ENCODE measurements around the gene PKD1L1.

PKD1L1 gene

DNA sequence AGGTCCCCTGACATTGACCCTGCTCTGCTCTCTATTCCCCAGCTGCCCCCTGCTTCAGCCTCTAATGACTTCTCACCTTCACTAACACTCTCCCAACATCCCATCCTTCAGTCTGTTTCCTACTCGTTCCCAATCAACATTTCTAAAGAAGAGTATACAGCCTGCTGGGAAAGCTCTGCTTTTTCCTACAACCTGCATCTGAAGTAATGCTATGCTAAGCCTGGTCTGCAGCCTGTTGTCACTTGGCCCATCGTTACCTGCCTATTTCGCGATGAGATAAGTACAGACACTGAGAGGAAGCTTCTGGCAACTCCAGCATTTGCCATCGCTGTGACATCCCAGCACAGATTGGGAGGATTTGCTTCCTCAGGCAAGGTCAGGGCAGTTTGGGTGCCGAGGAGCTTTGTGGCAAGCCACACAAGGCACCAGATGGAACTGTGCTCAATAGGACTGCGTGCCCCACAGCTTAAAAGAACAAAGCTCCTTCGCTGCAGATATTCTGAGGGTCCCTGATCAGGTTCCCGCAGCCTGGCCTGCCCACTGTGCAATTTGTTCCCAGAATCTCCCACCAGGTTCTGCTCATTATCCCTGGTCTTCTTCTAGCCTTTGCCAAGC, 51.4 kb downstream of the PKD1L1 start:
- no peak for DNase-seq

DNA sequence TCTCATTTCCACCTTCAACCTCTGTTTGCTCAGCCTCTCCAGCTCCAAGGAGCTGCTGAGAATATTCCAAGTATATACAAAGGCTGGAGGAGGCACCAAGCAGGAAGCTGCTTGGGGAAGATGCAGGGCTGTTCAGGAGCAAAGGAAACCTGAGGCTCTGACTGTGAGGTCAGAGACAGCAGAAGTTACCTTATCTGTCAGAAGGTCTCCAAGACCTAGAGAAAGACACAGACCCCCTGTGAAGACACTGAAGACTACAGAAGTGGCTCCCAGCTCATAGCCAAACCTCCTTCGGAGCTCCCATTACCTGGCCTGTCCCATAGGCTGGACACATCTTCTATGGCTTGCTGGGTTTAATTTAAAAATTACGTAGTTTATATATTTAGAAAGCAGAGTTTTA, 53.2 kb downstream of the PKD1L1 start:
- DNase-seq = no peak

DNA sequence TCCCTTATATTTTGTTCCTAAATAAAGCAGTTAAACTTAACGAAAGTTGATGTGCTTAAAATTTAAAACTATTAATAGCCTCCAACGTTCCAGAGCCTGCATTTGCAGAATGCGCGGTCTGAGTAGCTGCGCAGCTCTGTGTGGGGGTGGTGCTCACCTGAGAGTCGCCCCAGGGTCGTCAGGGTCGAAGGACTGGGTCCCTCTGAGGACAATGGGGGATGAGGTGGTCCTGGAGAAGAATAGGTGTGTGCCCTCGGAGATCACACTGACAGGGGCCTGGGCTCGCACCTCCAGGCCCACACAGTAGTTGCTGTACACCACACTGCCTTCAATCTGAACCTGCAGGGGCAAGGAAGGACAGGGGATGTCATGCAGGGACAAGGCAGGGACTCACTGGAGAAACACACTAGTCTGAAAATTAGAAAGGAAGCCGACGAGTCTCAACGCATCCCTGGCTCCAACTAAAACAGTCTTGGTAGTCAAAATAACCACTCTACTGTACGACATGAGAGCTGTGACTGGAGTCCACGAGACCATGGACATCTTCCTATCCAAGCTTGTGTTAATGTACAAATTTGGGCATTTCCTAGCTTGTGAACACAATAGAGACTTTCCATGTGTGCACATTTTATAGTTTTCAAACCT, 54.4 kb downstream of the PKD1L1 start:
- no peak for DNase-seq

DNA sequence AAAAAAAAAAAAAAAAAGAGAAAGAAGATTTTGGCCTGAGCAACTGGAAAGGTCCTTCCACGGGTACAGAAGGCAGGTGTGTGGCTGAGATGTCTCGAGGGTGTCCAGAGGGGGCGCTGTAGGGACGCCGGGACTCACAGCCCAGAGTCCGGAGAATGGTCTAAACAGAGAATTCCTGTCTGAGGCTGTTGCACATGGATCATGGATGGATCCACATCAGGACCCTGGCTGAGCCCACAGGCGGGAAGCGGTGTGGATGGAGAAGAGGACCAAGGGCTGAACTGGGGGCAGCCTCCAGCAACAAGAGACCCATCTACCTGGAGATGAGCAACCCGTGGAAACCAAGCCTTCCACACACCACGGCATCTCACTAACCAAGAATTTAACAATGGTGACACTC, 55.0 kb downstream of the PKD1L1 start:
- DNase-seq = no peak

DNA sequence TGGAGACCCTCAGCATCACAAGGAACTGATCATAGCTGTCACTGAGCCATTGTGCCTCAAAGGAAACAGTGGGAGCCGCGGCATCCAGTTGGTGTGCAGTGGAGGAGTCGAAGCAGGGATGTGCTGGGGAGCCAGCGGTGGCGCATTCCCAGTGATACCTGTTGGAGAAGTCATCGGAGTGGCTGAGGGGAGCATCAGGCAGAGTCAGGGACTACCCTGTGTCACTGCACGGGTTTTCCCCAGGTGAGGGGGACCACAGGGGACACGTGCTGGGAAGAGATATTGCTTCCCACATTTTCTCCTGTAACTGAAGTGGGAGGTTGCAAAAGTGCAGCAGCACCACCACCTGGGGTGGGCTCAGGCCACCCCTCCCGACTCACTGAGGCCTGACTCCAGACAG, 57.7 kb downstream of the PKD1L1 start:
- no peak for DNase-seq

DNA sequence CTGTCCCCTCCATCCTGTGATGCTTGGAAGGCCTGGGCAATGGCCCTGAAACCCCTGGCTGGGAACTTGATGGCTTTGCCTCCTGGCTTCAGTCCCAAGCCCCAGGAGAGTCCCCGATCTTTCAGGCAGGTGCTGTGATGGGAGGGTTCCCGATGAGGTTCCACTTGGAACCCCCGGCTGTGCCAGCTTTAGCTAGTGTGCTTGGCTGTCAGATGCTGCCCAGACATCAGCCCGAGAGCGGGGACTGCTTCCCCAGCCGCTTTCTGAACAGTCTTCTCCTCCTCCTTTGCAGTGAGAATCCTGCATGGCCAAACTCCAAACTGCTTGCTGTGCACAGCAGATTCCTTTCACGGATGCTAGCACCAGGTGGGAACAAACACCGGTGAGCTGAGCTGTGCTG, 58.1 kb downstream of the PKD1L1 start:
- DNase-seq = no peak

DNA sequence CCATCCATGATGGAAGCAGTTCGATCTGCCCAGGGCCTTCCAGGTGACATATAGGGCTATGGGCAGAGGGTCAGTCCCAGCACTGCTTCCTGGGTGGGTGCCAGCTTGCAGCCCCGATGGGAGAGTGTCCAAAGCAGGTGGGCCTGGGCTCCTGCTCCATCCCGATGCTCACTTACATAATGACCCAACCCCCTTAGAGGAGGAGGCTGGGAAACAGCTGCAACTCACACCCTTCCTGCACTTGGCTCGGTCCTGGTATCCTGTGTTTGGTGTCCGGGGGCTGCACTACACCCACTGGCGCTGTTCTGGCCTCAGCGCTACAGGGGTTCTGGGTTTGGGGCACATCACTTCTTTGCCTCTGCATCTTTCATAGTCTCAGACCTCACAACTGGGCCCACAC, 58.5 kb downstream of the PKD1L1 start:
- no peak for DNase-seq

DNA sequence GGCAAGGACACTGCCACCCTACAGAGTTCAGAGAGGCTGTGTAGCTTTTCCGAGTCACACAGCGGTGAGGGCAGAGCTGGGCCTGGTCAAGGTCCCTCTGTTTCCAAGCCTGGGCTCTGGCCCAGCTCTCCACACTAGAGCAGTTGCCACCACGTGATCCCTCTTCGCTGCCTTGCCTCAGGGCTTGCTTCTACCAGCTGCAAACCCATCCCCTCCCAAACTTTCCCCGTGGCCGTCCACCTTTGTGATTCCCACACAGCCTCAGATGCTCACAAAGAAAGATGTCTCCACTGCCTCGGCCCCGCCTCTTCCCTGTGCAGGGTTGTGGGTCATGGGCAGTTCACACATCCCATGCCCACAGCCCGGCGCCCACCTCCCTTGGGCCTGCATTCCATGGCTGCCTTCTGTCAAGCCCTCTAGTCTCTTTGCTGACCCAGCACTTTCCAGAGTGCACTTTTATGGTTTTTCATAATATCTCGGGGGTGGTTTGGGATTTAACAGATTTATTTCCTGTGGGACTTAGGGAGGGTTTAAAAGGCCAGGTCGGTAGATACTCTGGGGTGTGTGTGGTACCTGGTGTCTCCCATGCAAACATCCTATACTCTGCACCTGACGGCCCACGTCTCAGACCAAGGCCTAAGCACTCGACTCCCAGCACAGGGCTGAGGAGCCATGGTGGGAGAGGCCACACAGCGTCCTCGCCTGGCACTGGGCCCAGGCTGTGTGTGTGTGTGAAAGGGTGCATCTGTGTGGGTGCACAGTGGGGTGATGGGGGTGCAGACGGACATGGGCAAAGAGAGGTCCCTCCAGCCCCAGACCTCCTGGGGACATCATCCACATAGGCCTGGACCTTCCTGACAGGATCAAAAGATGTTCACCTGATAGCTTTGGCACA, 59.6 kb downstream of the PKD1L1 start:
- DNase-seq = no peak

DNA sequence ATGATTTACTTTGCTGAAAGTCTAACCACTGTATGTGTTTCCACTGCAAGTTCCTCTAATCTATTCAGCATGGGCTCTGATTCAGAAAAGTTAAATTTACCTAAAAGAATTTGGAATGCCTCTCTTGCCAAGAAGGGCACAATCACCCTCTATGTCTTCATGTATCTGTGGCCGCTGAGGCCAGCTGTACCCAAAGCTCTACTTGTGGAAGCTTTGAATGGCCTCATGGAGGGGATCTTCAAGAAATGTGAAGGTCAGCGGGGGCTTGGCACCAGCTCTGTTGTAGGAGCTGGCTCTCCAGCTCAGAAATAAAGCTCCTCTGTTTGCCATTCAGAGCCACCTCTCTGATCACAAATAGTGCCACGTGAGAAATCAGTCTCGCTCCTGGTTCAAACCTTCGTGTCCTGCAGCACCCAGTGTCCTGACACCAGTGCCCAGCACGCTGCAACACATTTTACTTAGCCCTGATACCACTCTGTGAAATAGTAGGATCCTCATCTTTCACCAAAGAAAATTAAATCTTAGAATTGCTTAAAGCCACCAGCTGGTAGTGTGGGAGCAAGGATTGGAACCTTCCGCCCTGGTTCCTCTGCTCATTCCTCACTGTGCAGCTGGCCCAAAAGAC, 61.1 kb downstream of the PKD1L1 start:
- DNase-seq = no peak

DNA sequence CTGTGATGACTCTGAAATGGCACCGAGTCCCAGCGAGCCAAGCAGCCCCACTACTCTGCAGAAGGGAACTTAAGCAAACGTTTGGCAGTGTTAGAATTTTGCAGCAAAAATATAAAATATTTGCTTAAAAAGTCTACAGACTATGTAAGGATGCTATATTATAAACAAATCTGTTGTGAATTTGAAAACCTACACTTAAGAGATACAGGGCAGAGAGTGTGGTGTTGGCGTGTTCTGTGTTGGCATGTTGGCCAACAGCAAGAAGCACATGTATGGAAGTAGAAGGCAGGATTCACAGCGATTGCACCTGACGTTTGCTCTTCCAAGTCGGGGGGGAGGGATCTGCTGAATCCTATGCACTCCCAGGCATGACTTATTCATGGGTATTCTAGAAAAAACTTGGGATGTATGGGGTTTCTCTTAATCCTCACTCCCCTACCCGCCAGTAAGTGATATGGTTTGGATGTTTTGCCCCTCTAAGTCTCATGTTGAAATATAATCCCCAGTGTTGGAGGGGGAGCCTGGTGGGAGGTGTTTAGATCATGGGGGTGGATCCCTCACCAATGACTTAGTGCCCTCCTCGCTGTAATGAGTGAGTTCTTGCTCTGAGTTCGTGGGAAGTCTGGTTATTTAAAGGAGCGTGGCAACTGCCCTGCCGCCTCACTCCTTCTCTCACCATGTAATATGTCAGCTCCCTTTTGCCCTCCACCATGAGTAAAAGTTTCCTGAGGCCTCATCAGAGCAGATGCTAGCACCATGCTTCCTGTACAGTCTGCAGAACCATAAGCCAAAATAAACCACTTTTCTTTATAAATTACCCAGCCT, 62.1 kb downstream of the PKD1L1 start:
- no peak for DNase-seq

DNA sequence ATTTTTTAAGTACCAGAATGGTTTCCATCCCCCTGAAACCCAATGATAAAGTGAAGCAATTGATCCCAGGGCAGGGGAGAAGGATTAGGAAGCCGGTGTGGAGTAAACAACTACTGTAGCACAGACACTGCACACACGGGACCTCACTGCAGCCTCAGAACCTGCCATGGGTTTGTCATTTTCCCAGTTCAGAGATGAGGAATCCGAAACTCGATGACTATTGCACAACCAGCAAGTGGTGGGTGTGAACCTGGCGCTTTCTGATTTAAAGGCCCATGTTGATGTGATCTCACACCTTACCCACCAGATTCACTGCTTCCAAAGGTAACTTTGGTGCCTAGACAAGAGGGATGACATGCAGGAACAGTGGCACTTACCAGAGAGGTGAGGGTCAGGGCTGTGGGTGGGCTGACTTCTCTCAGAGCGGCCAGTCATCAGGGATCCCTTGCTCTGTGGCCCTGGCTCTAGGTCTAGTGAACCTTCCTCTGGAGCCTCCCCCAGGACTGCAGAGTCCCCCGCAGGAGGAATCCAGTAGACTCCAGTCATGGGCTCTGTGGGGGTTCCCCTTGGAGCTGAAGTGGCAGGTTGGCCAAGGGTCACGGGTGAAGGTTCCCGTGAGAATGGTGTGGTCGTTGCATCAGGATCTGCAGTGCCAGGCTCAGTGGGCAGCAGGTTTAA, 62.8 kb downstream of the PKD1L1 start:
- no peak for DNase-seq

DNA sequence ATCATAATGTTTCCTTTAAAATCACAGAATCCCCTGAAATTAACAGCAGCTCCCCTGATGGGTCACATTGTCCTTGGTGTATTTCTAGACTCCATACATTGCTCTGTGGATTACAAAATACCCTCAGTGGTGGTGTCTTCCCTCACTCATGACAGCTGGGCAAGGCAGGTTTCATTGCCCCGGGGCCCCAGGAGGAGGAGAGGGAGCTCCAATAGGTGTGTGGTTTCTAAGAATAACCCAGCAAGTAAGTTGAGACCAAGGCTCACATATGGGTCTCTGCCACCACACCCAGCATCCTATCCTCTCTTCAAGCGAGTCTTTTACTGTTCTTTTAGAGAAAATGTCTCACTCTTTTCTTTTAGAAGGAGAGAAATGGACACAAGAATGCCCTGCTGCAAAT, 63.6 kb downstream of the PKD1L1 start:
- DNase-seq = no peak

DNA sequence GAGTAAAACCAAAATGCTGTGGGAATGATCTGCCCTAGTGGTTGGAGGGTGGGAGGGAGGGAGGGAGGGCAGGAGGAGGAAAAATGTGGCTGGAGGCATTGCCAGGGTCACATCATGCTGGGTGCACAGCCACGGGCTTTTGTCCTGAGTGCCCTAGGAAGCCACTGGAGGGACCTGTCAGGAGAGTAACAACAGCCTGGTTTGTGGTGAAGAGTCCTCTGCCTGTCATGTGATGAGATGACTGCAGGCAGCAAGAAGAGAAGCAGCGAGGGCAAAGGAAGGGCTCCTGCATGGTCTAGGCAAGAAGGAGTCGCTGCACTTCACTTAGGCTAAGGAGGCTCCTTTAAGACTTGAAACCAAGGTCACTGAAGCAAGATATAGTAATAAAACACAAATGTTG, 65.6 kb downstream of the PKD1L1 start:
- no peak for DNase-seq

DNA sequence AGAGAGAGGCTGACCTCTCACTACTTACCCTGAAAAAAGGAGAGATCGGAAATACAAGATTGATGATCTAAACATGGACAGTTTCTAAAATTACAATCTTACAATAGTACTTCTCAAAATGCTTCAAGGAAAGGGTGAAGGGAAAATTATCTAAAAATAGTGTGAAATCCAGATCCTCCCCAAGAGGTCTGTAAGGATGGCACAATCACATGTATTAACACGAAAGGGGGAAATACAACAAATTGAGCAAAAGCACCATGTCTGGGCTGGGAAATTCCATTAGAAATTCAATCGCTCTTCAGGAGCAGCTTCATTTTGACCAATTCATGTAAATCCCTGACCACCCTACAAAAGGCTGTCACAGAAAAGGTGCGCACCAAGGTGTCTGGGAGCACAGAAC, 67.0 kb downstream of the PKD1L1 start:
- no peak for DNase-seq

DNA sequence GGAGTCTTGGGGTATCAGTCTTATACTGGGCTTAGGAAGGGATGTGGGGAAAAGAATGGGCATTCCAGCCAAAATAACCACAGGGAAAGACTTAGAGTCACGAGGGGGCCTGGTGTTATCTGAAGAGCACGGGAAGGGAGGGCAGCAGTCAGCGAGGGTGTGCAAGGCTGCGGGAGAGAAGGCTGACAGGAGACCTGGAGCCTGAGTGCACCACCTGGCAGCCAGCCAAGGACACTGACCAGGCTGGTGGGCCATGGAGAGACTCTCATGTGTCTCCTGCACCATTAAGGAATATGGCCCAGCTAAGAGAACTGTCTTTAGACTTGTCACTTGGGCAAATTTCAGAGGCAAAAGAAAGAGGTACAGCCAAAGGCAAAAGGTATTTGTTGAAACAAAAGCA, 69.6 kb downstream of the PKD1L1 start:
- DNase-seq = no peak

DNA sequence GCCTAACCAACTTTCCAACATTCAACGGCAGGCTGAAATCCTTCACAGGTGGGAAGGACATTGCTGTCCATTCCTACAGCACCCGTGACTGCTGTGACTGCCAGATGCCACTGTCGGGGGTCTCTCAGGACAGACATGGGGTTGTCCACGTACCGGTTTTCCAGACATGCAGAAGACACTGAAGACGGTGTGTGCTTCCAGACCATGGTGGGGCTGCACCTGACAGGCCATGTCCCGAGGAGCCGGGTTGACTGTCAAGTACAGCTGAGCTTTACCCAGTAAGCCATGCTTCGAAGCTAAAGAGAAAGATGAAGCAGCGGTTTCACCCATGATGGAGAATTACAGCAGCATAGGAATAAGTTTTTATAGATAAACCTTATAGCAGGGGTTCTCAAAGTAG, 70.9 kb downstream of the PKD1L1 start:
- DNase-seq = no peak

DNA sequence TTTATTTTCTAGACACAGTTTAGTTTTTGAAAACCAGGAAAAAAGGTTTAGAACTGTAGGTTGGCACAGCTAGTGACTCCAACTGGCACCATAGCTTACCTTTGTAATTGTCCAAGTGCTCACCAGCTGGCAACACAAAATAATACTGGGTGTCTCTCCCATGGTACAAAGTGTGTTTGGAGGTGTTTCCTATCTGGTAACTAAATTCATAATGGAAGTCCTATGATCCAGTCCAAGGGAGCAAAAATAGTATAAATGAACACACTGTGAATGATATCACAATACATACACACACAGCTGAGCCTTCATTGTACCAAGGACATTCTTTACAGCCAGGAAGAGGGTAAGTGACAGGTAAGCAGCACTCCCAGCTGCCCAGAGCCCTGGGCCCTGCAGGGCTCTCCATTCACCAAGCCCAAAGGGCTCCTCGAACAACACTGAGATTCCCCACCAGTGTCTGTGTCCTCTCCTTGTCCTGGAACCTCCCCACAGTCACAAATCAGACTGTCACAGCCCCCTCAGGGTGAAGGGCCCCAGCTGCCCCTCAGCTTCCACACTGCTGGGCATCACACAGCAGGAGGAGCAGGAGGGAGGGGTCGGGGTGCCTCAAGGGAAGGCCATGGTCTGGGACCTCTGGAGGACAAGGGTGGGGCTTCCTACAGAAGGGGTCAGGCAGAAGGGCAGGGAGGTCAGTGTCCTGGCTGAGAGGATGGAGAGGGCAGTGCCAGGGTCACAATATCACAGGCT, 72.1 kb downstream of the PKD1L1 start:
- DNase-seq = no peak

DNA sequence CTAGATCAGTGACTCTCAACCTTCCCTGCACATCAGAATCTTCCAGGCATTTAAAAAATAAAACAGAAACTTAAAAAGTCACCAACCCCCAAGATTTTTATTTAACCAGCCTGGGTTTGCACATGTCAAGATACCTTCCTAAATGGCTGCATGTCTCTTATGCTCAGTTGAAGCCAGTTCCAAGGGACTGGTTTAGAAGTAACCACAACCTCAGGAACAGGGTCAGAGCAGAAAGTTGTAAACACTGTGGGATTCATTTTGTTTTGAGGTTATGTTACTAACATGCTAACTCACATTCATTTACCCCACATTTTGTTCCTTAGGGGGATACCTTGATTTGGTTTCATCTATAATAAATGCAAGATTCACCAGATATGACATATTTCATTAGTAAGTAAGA, 72.9 kb downstream of the PKD1L1 start:
- no peak for DNase-seq

DNA sequence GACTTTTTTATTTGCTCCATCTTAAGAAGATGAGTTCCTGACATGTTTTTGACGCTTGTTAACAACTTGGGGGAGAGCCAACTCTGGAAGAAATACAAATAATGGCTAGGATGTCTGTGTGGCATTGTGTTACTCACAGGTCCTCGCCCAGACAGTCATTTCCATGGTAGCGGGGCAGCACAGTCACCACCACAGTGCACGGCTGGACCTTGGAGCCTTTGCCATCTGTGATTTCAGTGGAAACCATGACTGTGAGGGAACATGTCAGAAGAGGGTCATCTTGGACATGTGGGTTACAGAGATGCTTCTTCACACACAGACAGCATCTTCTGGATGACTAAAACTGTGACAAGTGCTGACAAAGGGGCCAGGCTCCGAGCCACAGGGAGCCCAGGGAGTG, 74.5 kb downstream of the PKD1L1 start:
- no peak for DNase-seq

DNA sequence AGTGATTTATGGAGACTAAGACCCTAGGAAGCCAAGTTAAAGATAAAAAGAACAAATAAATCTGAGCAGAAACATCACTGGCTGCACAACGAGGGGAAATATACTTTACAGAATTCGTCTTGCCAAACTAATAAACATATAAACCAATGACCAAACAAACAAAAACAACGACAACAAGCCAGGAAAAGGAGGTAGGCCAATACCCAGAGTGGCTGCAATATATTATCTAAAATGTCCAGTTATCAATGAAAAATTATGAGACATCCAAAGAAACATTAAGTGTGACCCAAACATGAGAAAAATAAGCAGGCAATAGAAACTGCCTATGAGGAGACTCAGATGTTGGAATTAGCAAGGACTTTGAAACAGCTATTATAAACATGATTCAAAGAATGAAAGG, 81.0 kb downstream of the PKD1L1 start:
- no peak for DNase-seq

DNA sequence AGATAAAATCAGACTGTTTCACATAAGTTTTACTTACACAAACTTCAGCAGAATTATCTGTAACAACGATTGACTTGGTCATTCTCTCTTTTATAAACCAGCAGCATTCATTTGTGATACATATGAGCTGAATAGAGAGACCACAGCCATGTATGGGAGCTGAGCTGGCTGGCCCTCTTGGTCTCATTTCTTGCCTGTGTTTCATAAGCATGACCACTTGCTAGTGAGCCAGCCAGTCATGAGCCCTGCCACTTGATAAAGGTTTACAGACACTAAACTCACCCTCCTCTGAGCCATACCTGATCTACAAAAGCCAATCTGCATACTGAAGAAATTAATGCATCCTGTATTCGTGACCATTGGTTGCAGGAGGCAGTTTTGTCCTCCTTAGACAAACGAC, 82.1 kb downstream of the PKD1L1 start:
- DNase-seq = no peak

Measured in NCI-H510A (cell line).